WERI-Rb-1 (cell line): ENCODE measurements around the gene ADAMTS2.
A peak's percentile ranks its signal among the peaks of the same experiment; 100 is the strongest.

ENCODE experiments used
- DNase-seq: peaks from one replicate; pipeline ENCODE4 v3.0.0-alpha.2; 2020
- H3K27ac ChIP-seq: fragments of 250-450 bp; sonication (Bioruptor Pico); 2 replicates; pipeline ENCODE4 v1.5.1; 2020; ENCODE audit warnings: mild to moderate bottlenecking, moderate library complexity
- H3K27me3 ChIP-seq: fragments of 250-450 bp; sonication (Bioruptor Pico); 2 replicates; pipeline ENCODE4 v1.5.1; 2021; ENCODE audit warnings: mild to moderate bottlenecking, low read depth, moderate library complexity; ENCODE audit not compliant: insufficient read depth, severe bottlenecking
- H3K36me3 ChIP-seq: fragments of 250-450 bp; sonication (Bioruptor Pico); 2 replicates; pipeline ENCODE4 v1.5.1; 2020; ENCODE audit warnings: mild to moderate bottlenecking, moderate library complexity
- H3K4me3 ChIP-seq: 2 replicates; pipeline ENCODE4 v1.5.1; 2011; ENCODE audit warnings: low read depth, mild to moderate bottlenecking, control low read depth, low read length
- H3K9me3 ChIP-seq: fragments of 250-450 bp; sonication (Bioruptor Pico); 2 replicates; pipeline ENCODE4 v1.5.1; 2021; ENCODE audit warnings: mild to moderate bottlenecking, moderate library complexity; ENCODE audit not compliant: severe bottlenecking
- TF ChIP-seq, protein P1 (sequence below): IDR thresholded peaks from 2 replicates; pipeline ENCODE4 v1.5.1; 2011; ENCODE audit warnings: low read depth, mild to moderate bottlenecking, control low read depth, inconsistent platforms, low read length

ADAMTS2 gene

DNA sequence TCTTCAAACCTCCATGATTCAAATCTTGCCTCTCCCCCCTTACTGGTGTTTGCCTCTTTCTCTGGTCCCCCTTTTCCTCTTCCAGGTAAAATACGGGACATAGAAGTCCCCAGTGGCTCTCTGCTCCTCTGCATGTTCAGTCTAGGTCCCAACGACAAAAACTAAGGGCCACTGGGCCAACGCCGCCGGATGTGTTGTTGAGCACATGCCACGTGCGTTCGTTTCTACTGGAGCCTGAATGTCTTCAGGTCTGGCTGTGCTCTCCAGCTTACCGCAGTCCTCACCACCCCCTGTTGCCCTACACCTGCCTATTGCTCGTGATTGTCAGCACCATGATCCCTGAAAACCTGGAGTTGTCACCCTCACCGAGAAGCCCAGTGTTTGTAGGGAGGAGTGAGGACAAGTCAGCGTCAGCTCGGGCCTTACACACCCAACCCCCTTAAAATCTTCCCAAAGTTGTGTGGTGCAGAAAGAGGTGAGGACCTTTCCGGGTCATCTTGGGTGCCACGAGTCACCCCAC, 2.8 kb upstream of the ADAMTS2 start:
- TF ChIP-seq, protein P1, sequence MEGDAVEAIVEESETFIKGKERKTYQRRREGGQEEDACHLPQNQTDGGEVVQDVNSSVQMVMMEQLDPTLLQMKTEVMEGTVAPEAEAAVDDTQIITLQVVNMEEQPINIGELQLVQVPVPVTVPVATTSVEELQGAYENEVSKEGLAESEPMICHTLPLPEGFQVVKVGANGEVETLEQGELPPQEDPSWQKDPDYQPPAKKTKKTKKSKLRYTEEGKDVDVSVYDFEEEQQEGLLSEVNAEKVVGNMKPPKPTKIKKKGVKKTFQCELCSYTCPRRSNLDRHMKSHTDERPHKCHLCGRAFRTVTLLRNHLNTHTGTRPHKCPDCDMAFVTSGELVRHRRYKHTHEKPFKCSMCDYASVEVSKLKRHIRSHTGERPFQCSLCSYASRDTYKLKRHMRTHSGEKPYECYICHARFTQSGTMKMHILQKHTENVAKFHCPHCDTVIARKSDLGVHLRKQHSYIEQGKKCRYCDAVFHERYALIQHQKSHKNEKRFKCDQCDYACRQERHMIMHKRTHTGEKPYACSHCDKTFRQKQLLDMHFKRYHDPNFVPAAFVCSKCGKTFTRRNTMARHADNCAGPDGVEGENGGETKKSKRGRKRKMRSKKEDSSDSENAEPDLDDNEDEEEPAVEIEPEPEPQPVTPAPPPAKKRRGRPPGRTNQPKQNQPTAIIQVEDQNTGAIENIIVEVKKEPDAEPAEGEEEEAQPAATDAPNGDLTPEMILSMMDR, result no peak
- Histone ChIP-seq H3K4me3 (no peak overlapping the region), H3K27ac (no peak overlapping the region), H3K27me3 (peaks cover 20% of the 10 kb centered on the region), H3K36me3 (no peaks in the 10 kb centered on the region), H3K9me3 (no peaks in the 10 kb centered on the region)
- DNase-seq, result no peak

DNA sequence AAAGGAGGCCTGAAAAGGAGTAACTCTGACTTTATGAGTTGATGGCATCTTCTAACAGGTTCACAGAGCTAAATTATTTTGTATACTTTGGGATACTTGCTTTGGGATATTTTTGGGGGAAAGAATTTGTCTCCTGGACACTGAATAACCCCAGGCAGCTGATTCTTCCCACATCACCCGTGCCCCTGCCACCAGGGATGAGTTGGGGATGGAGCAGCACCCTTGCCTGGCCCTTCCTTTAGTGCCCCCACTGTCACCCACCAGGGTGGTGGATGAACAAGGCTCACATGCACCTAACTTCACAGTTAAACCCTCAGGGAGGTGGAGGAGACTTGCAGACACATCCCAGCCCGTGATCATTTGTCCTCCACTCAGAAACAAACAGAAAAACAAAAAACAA, 2.3 kb upstream of the ADAMTS2 start:
- H3K4me3 ChIP-seq, result no peak overlapping the region
- peaks cover 24% of the 10 kb centered on the region for H3K27me3 ChIP-seq
- H3K27ac ChIP-seq, result no peak overlapping the region
- DNase-seq, result no peak
- H3K9me3 ChIP-seq, result no peaks in the 10 kb centered on the region
- H3K36me3 ChIP-seq, result no peaks in the 10 kb centered on the region
- TF ChIP-seq, protein P1, result no peak

DNA sequence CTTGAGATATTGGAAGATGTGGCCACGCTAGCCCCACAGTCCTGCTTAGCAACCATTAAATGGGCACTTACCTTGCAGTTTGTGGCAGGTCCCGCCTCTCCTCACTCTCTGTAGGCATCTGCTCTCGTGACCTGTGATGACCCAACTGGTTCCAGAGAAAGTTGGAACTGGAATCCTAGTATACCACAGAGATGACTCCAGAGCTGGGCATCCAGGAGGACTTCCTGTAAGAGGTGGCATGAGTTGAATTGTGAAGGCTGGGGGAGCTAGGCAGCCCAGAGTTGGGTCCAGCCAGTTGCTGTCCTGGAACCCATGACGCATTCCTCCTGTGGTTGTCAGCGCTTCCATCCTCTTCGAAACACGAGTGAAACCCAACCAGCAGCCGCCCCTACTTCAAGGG, 1.6 kb upstream of the ADAMTS2 start:
- Histone ChIP-seq H3K27me3 (peaks cover 24% of the 10 kb centered on the region), H3K4me3 (no peak overlapping the region), H3K9me3 (no peaks in the 10 kb centered on the region), H3K27ac (no peak overlapping the region), H3K36me3 (no peaks in the 10 kb centered on the region)
- TF ChIP-seq, protein P1, result no peak
- DNase-seq, result no peak

DNA sequence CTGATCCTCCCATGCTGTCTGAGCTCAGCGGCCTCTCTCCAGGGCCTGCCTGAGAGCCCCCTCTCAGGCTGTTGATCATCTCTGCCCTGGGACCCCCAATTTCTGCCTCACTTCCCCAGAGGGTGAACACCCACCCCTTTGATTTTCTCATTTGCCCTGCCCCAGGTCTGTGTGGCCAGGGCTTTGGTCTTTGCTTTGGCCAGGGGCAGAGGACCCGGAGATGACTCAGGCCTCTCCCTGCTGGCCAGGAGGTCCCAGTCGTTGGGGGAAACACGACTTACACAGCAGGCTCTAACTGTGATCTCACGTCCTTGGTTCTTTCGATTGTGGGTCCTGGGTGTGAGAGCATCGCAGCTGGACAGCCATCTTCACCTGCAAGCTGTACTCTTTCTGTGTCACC, 1.1 kb upstream of the ADAMTS2 start:
- TF ChIP-seq, protein P1, result no peak
- H3K27ac ChIP-seq, result no peak overlapping the region
- H3K27me3 ChIP-seq, result peaks cover 24% of the 10 kb centered on the region
- no peaks in the 10 kb centered on the region for H3K9me3 ChIP-seq
- H3K36me3 ChIP-seq, result no peaks in the 10 kb centered on the region
- no peak for DNase-seq
- H3K4me3 ChIP-seq, result no peak overlapping the region

DNA sequence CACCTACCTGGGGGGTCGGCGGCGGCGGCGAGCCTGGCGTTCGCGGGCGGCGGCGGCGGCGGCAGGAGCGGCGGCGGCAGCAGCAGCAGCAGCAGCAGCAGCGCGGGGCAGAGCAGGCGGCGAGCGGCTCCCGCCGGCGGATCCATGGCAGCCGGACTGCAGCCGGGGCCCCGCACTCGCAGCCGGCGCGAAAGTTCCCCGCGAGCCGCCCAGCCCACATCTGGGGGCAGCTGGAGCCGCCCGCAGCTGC, 153 bp downstream of the ADAMTS2 start:
- no peak for DNase-seq
- H3K27me3 ChIP-seq, result peaks cover 24% of the 10 kb centered on the region
- H3K36me3 ChIP-seq, result no peaks in the 10 kb centered on the region
- no peak overlapping the region; the same call in 1 of the 2 replicates for H3K4me3 ChIP-seq
- no peak overlapping the region for H3K27ac ChIP-seq
- TF ChIP-seq, protein P1, result no peak
- H3K9me3 ChIP-seq, result no peaks in the 10 kb centered on the region

DNA sequence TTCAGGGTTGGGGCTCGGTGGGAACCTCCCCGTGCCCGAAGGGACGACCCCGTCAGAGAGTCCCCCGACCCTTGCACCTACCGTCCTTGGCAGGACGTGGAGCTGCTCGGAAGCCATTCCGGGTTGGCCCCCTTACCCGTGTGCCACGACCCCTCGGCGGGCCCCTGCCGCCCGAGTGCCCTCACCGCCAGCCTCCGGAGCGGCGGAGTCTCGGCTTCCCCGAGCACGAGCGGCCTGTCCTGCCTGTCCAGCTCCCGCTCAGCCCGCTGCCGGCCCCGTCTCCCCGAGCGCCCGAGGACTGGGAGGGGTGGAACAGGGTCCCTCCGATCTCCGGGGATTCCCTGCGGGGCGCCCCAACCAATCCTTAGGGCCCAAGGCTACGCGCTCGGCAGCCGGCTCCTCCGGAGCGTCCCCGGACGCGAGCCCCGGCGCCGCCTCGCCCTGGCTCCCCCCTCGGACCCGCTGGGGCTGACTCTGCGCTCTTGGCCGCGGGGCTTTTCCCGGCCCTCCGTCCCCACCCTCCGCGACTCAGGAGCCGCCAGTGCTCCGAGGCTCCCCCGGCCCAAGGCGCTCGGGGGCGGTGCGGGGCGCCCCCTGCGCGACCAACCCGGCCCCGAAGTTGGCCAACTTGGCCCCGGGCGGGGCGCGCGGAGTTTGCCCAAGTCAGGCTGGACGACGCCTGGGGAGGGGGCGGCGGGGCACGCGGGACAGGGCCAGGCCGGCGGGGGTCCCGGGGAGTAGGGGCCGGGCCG, 654 bp downstream of the ADAMTS2 start:
- no peaks in the 10 kb centered on the region for H3K36me3 ChIP-seq
- peak overlapping the region; percentile 35 for H3K4me3 ChIP-seq
- no peak overlapping the region for H3K27ac ChIP-seq
- TF ChIP-seq, protein P1, result no peak
- no peak for DNase-seq
- peaks cover 24% of the 10 kb centered on the region for H3K27me3 ChIP-seq
- no peaks in the 10 kb centered on the region for H3K9me3 ChIP-seq
